HG02798 (cell line): ENCODE measurements around the gene DTX1.

Experiments used
- ATAC-seq: cut with Tn5 transposase; IDR thresholded peaks from one replicate; pipeline ENCODE4 v1.9.1; 2021; ENCODE audit warnings: mild to moderate bottlenecking; ENCODE audit not compliant: unreplicated experiment, poor library complexity

DTX1 gene

GRCh38 chr12:113056631-113057488 is at the start of gene DTX1:
TSS of gene DTX1 (plus strand) at chr12:113056730. CDS start at chr12:113058193, 1,463 bp downstream.
- ATAC-seq = no peak

DNA sequence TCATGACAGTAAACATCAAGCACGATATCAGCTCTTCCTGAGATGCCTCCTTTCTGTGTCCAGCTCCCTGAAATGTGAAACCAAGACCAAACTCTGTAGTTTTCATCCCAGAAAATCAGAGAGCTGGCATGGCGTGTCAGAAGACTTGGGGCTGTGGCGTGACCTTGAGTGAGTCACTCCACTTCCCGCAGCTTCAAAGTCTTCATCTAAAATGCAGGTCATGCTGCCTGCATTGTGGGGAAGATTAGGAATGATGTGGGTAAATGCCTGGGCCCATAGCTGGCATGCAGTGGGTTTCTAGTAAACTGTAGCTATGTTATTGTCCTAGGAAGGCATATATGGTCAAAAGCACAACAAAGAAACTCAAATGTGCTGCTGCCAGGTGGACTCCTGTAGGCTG is 49.4 kb upstream of the DTX1 start:
- ATAC-seq = no peak

DNA sequence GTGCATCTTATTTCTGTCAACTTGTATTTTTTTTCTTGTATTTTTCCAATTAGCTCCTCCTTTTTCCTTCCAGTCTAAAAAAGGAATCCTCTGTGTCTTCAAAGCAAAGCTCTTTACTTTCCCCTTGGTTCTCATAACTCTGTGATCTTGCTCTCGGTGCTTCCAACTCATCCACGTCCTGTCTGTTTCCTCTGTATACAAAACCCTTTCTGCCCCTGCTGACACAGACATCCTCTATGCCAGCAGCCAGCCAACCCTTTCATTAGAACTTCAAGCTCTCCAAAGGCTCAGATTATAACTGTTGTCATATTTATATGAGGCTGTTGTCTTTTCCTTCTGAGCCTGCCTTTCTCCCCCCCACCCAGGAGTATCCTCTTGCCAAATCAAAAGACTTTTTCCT is 45.8 kb upstream of the DTX1 start:
- ATAC-seq = no peak

GRCh38 chr12:113014565-113014964 is 42.0 kb upstream of the DTX1 start:
- no peak for ATAC-seq

DNA sequence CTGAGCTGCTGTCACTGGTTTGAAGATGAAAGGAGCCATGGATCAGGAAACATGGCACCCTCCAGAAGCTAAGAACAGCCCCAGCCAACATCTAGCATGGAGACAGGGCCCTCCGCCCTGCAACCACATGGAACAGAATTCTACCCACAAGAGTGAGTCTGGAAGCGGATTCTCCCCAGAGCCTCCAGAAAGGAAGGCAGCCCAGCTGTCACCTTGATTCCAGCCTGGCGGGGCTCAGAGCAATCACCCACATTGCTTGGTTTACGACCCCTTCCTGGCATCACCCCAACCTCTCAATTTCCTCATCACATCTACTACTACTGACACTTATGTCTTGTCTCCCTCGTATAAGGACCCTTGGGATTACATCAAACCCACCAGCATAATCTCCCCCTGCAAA is 39.7 kb upstream of the DTX1 start:
- ATAC-seq = no peak

- no peak for ATAC-seq
Observed at GRCh38 chr12:113019025-113019424, 37.5 kb upstream of the DTX1 start.

GRCh38 chr12:113021500-113021899 is 35.0 kb upstream of the DTX1 start:
- no peak for ATAC-seq

GRCh38 chr12:113022563-113023297 is 33.8 kb upstream of the DTX1 start:
- no peak for ATAC-seq

- ATAC-seq = no peak
Observed at GRCh38 chr12:113027726-113028125, 28.8 kb upstream of the DTX1 start.

DNA sequence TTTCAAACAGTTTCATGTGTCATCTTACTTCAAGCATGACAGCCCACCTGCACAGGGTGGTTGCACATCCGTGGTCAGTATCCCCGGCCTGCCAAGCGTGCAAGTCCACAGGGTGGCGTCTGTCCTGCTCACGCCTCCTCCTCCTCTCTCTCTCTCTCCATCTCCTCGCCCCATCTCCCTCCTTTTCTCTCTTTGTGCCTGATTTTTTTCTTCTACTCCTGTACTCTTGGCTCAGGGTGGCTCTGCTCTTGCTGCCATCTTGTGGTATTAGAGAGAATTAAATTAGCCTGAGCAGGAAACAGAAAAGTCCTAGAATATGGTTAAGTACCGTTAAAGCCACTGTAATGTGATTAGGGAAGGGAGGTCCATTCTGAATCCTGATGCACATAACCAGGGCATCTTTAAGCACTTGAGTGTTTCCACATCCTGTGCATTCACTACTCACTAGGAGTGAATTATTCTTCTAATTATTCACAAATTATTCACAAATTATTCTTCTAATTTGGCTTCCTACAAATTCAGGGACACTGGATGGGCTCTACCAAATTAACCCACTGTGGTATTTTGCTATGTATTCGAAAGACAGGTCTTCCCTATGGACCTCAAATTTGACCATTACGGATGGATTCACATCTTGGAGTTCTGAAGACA is 25.5 kb upstream of the DTX1 start:
- no peak for ATAC-seq

DNA sequence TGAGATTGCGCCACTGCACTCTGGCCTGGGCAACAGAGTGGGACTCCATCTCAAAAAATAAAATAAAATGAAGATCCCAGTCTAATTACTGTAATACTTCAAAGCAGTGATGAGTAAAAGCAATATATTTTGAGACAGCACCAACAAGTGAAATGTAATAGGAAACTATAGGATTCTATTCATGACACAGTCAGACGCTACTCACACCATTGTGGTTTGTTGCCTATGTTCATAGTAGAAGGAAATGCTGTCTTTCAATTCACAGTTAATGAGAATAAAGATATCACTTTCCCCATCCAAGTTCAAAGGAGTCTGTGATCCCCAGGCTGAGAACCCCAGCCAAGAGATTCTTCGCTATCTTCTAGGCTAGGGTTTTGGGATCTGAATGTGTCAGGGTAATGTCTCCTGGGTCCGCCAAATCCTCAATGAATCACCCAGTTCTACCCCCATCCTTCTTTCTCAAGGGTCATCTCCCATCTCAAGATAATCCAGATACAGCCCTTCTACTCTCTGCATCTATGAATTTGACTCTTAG is 16.6 kb upstream of the DTX1 start:
- ATAC-seq = no peak

GRCh38 chr12:113040722-113041171 is 15.8 kb upstream of the DTX1 start:
- ATAC-seq = no peak

GRCh38 chr12:113041560-113041959 is 15.0 kb upstream of the DTX1 start:
- ATAC-seq = no peak

DNA sequence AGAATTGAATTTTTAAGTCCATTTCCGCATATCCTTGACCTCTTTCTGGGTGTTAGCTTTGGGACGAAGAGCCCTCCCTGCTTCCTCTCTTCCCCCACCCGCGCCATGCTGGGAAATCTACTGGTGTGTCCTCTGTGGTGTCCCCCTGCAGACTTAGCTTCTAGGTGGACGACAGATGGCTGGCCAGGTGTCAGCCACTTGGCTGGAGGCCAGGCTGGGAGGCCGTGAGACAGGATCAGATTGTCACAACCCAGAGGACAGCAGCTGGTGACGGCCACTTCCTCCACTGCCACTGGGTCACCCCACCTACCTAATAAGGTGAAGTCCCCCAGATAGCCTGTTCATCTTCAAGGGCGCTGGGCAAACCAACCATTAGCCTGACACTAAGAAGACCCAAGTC is 13.3 kb upstream of the DTX1 start:
- ATAC-seq = no peak

GRCh38 chr12:113044516-113044915 is 12.0 kb upstream of the DTX1 start:
- ATAC-seq = no peak

- peak; percentile 45 for ATAC-seq
Observed at GRCh38 chr12:113048716-113049127, 7.8 kb upstream of the DTX1 start.

DNA sequence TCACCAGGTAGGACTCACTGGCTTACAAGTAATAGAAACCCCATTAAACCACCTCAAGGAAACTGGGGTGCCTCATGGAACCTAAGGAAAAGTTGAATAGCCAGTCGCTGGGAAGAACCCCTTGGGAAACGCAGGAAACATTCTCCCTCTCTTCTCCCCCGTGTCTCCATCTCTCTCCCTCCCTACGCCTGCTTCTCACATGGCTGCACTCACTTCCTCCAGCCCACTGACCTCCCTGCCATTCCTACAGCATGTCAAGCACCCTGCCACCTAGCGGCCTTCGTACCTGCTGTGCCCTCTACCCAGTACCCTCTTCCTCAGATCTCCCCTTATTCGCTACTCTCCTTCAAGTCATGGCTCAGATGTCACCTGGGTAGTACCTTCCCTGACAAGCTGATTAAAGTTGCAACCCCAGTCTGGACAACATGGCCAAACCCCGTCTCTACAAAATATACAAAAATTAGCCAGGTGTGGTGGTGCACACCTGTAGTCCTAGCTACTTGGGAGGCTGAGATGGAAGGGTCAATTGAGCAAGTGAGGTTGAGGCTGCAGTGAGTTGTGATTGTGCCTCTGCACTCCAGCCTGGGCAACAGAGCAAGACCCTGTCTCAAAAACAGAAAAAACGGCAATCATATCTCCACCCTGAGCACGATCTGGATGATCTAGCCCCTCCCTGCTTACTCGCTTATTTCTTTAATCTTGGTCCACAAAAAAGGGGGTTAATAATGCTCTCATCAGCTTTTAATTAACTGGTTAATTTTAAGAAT is 6.4 kb upstream of the DTX1 start:
- no peak for ATAC-seq

- no peak for ATAC-seq
Observed at GRCh38 chr12:113050795-113051194, 5.7 kb upstream of the DTX1 start.

GRCh38 chr12:113051759-113052158 is 4.8 kb upstream of the DTX1 start:
- ATAC-seq = no peak

- ATAC-seq = no peak
Observed at GRCh38 chr12:113052326-113052725, 4.2 kb upstream of the DTX1 start.
